Measurements from ENCODE around the gene LRP2BP. TPM values are rescaled to one million over a fixed set of nuclear protein-coding genes. Genes with fewer than 3 reads are reported as not detected.

LRP2BP gene
- total RNA-seq (2014; rRNA removed; shearing (Covaris generic)) (0.28 and 0.70 TPM in 2 replicates), polyA plus RNA-seq (2016; fragmentation: Nextera tagmentation; extraction: Ambion mirVana) (1.7 and 1.8 TPM in 2 replicates)
- long read RNA-seq, partial matches to known transcripts, result 0 of 1 reads
- long read RNA-seq, other reads (novel, unspliced or antisense), result 1 of 1 reads

- Histone ChIP-seq H3K9me2 (ENCODE audit: insufficient read depth) (no peaks in the 10 kb centered on the region), H3K4me1 (ENCODE audit: insufficient read depth) (no peaks in the 10 kb centered on the region; the same call in 1 of the 2 replicates), H2AFZ (peak within 1 kb of the TSS; percentile 88), H3K36me3 (ENCODE audit: insufficient read depth) (no peaks in the 10 kb centered on the region), H3K27me3 (ENCODE audit: insufficient read depth) (peaks cover 9% of the 10 kb centered on the region), H3K4me3 (peak within 1 kb of the TSS; percentile 71), H3K27ac (ENCODE audit: low read depth) (peak within 1 kb of the TSS; percentile 64; the same call in 1 of the 2 replicates), H3K4me2 (peak within 1 kb of the TSS; percentile 94), H4K20me1 (replicated peaks; ENCODE audit: insufficient read depth) (no peaks in the 10 kb centered on the region), H3F3A (replicated peaks; ENCODE audit: low read depth) (peaks cover 4% of the 10 kb centered on the region; the same call in 1 of the 2 replicates), H3K79me2 (replicated peaks; ENCODE audit: insufficient read depth) (no peaks in the 10 kb centered on the region)
- peaks cover 6% of the 10 kb centered on the region; the same call in 2 of the 3 replicates for H3K9me3 Mint-ChIP-seq
- H3K27me3 Mint-ChIP-seq (ENCODE audit: insufficient read depth, low read depth, poor library complexity), result peaks cover 5% of the 10 kb centered on the region
- peak within 1 kb of the TSS; percentile 83 for H3K4me3 Mint-ChIP-seq
- TF ChIP-seq ZNF331 (CRISPR knock-in tag; IDR thresholded peaks at IDR 0.05; ENCODE audit: low read depth) (0 out of 2 replicates have a peak, but pooled peaks have one; percentile 2), EZH2 (IDR thresholded peaks at IDR 0.05; ENCODE audit: low read depth, unreplicated experiment) (no peak)
- 0 out of 3 replicates have a peak, but pooled peaks cover 4% of the 10 kb centered on the region for H3K36me3 Mint-ChIP-seq (ENCODE audit: low read depth)
- DNase-seq (ENCODE audit: low spot score), result no peak
- no peak for ATAC-seq
- H3K4me1 Mint-ChIP-seq, result peaks cover 11% of the 10 kb centered on the region
- peak within 1 kb of the TSS; percentile 91 for H3K27ac Mint-ChIP-seq
Observed at GRCh38 chr4:185395238-185395955, at the start of gene LRP2BP. Gene LRP2BP (minus strand): TSS chr4:185395924. CDS start chr4:185378186, 17,738 bp downstream.

- Histone ChIP-seq H3K4me1 (ENCODE audit: insufficient read depth) (no peaks in the 10 kb centered on the region), H3K27ac (ENCODE audit: low read depth) (no peak overlapping the region), H3K9me2 (ENCODE audit: insufficient read depth) (no peaks in the 10 kb centered on the region), H3K36me3 (ENCODE audit: insufficient read depth) (no peaks in the 10 kb centered on the region), H3K27me3 (ENCODE audit: insufficient read depth) (no peaks in the 10 kb centered on the region), H3K79me2 (replicated peaks; ENCODE audit: insufficient read depth) (no peaks in the 10 kb centered on the region), H3F3A (replicated peaks; ENCODE audit: low read depth) (no peaks in the 10 kb centered on the region), H2AFZ (no peak overlapping the region), H3K4me2 (no peak overlapping the region), H3K4me3 (no peak overlapping the region), H4K20me1 (replicated peaks; ENCODE audit: insufficient read depth) (no peaks in the 10 kb centered on the region)
- H3K27me3 Mint-ChIP-seq (ENCODE audit: insufficient read depth, low read depth, poor library complexity), result peaks cover under 1% of the 10 kb centered on the region
- no peak for DNase-seq (ENCODE audit: low spot score)
- no peaks in the 10 kb centered on the region for H3K4me1 Mint-ChIP-seq
- H3K4me3 Mint-ChIP-seq, result no peak overlapping the region
- no peaks in the 10 kb centered on the region for H3K36me3 Mint-ChIP-seq (ENCODE audit: low read depth)
- no peak overlapping the region for H3K27ac Mint-ChIP-seq
- no peaks in the 10 kb centered on the region for H3K9me3 Mint-ChIP-seq
- no peak for ATAC-seq
- TF ChIP-seq ZNF114 (CRISPR knock-in tag; IDR thresholded peaks at IDR 0.05) (no peak), EZH2 (IDR thresholded peaks at IDR 0.05; ENCODE audit: low read depth, unreplicated experiment) (no peak), POLR2AphosphoS5 (IDR thresholded peaks at IDR 0.05; ENCODE audit: low read depth) (no peak), STAT1 (IDR thresholded peaks at IDR 0.05; ENCODE audit: unreplicated experiment) (no peak), ETS1 (IDR thresholded peaks at IDR 0.05) (no peak), JUNB (IDR thresholded peaks at IDR 0.05; ENCODE audit: unreplicated experiment) (no peak), EZH2phosphoT487 (IDR thresholded peaks at IDR 0.05; ENCODE audit: unreplicated experiment) (no peak), NANOG (IDR thresholded peaks at IDR 0.05; ENCODE audit: borderline replicate concordance) (no peak), CTCF (conservative IDR thresholded peaks at IDR 0.05; ENCODE audit: low read depth in 2 of 2) (no peak), CREB1 (CRISPR knock-in tag; IDR thresholded peaks at IDR 0.05; ENCODE audit: low read depth) (no peak), REST (IDR thresholded peaks at IDR 0.05; ENCODE audit: unreplicated experiment) (no peak), ZNF331 (CRISPR knock-in tag; IDR thresholded peaks at IDR 0.05; ENCODE audit: low read depth) (no peak)
Observed at GRCh38 chr4:185445209-185445608, 49.5 kb upstream of the LRP2BP start.
